H9 (cell line): Measurements from ENCODE around the gene PPP2R5E. TPM values are rescaled to one million over a fixed set of nuclear protein-coding genes. Genes with fewer than 3 reads are reported as not detected.

Experiments used
- DNase-seq: peaks from one replicate; pipeline ENCODE4 v3.0.0-alpha.2; 2017
- H2AFZ ChIP-seq: one replicate; pipeline ENCODE4 v1.6.1; 2013; ENCODE audit warnings: mild to moderate bottlenecking, low read length, control low read depth, moderate library complexity
- H2AK5ac ChIP-seq: 2 replicates; pipeline ENCODE4 v1.6.1; 2013; ENCODE audit warnings: low read length, control low read depth, mixed read lengths; ENCODE audit not compliant: insufficient read length
- H2BK120ac ChIP-seq: one replicate; pipeline ENCODE4 v1.6.1; 2013; ENCODE audit warnings: low read depth, mild to moderate bottlenecking, low read length, control low read depth, inconsistent platforms; ENCODE audit not compliant: poor library complexity, severe bottlenecking
- H2BK12ac ChIP-seq: 2 replicates; pipeline ENCODE4 v1.6.1; 2013; ENCODE audit warnings: low read length, control low read depth, mixed read lengths, low read depth; ENCODE audit not compliant: insufficient read length
- H2BK15ac ChIP-seq: 2 replicates; pipeline ENCODE4 v1.6.1; 2013; ENCODE audit warnings: low read depth, low read length, control low read depth
- H2BK20ac ChIP-seq: one replicate; pipeline ENCODE4 v1.6.1; 2013; ENCODE audit warnings: low read depth, mild to moderate bottlenecking, low read length, control low read depth, inconsistent platforms; ENCODE audit not compliant: poor library complexity, severe bottlenecking
- H2BK5ac ChIP-seq: 2 replicates; pipeline ENCODE4 v1.6.1; 2013; ENCODE audit warnings: low read length, control low read depth, mixed read lengths; ENCODE audit not compliant: insufficient read length
- H3K14ac ChIP-seq: 2 replicates; pipeline ENCODE4 v1.6.1; 2013; ENCODE audit warnings: low read length, control low read depth; ENCODE audit not compliant: insufficient read depth
- H3K18ac ChIP-seq: 2 replicates; pipeline ENCODE4 v1.6.1; 2013; ENCODE audit warnings: low read depth, mild to moderate bottlenecking, mixed read lengths, low read length, control low read depth; ENCODE audit not compliant: insufficient read length
- H3K23ac ChIP-seq: 2 replicates; pipeline ENCODE4 v1.6.1; 2013; ENCODE audit warnings: low read length, control low read depth, mixed read lengths, low read depth; ENCODE audit not compliant: insufficient read length
- H3K23me2 ChIP-seq: 2 replicates; pipeline ENCODE4 v1.6.1; 2013; ENCODE audit warnings: low read depth, mild to moderate bottlenecking, mixed read lengths, low read length, control low read depth; ENCODE audit not compliant: insufficient read length, poor library complexity, severe bottlenecking
- H3K27ac ChIP-seq: 2 replicates; pipeline ENCODE4 v1.5.1; 2013; ENCODE audit warnings: low read length, control low read depth, mixed read lengths, low read depth; ENCODE audit not compliant: insufficient read length
- H3K27me3 ChIP-seq: 2 replicates; pipeline ENCODE4 v1.6.1; 2013; ENCODE audit warnings: low read length, control low read depth, inconsistent platforms; ENCODE audit not compliant: insufficient read depth
- H3K4ac ChIP-seq: 2 replicates; pipeline ENCODE4 v1.6.1; 2013; ENCODE audit warnings: low read depth, mild to moderate bottlenecking, control low read depth, inconsistent platforms, low read length, moderate library complexity
- H3K4me1 ChIP-seq: 2 replicates; pipeline ENCODE4 v1.6.1; 2013; ENCODE audit warnings: low read length, control low read depth, inconsistent platforms; ENCODE audit not compliant: insufficient read depth
- H3K4me2 ChIP-seq: 2 replicates; pipeline ENCODE4 v1.6.1; 2013; ENCODE audit warnings: low read length, control low read depth, mixed read lengths; ENCODE audit not compliant: insufficient read length, insufficient read depth
- H3K56ac ChIP-seq: 2 replicates; pipeline ENCODE4 v1.6.1; 2013; ENCODE audit warnings: low read depth, mild to moderate bottlenecking, mixed read lengths, low read length, control low read depth; ENCODE audit not compliant: insufficient read length
- H3K79me1 ChIP-seq: 2 replicates; pipeline ENCODE4 v1.6.1; 2013; ENCODE audit warnings: low read depth, mild to moderate bottlenecking, moderate library complexity, low read length, control low read depth, inconsistent platforms; ENCODE audit not compliant: insufficient read depth, poor library complexity, severe bottlenecking
- H3K79me2 ChIP-seq: 2 replicates; pipeline ENCODE4 v1.6.1; 2013; ENCODE audit warnings: low read length, control low read depth, inconsistent platforms; ENCODE audit not compliant: insufficient read depth
- H3K9ac ChIP-seq: 2 replicates; pipeline ENCODE4 v1.6.1; 2013; ENCODE audit warnings: low read length, control low read depth, mixed read lengths; ENCODE audit not compliant: insufficient read length; ENCODE audit errors: extremely low read depth
- H3K9me3 ChIP-seq: one replicate; pipeline ENCODE4 v1.6.1; 2013; ENCODE audit warnings: low read depth, low read length, inconsistent platforms; ENCODE audit not compliant: control insufficient read depth
- H3T11ph ChIP-seq: one replicate; pipeline ENCODE4 v1.6.1; 2013; ENCODE audit warnings: mild to moderate bottlenecking, low read length, control low read depth, inconsistent platforms
- H4K20me1 ChIP-seq: one replicate; pipeline ENCODE4 v1.6.1; 2013; ENCODE audit not compliant: control insufficient read depth, insufficient read length, insufficient read depth
- H4K5ac ChIP-seq: 2 replicates; pipeline ENCODE4 v1.6.1; 2013; ENCODE audit warnings: low read depth, mild to moderate bottlenecking, mixed read lengths, low read length, control low read depth; ENCODE audit not compliant: insufficient read length
- H4K8ac ChIP-seq: replicated peaks from 2 replicates; pipeline ENCODE4 v1.6.1; 2013; ENCODE audit warnings: low read length, control low read depth, mixed read lengths, low read depth; ENCODE audit not compliant: insufficient read length
- H4K91ac ChIP-seq: 2 replicates; pipeline ENCODE4 v1.6.1; 2013; ENCODE audit warnings: low read depth, mild to moderate bottlenecking, moderate library complexity, mixed read lengths, low read length, control low read depth; ENCODE audit not compliant: insufficient read length
- H3K27ac Mint-ChIP-seq, 3 experiments: 2 replicates in 2 of 3; 3 replicates in 1 of 3; pipeline ENCODE4 v1.8.0; 2020 to 2021; ENCODE audit warnings: mixed read lengths in 3 of 3, mild to moderate bottlenecking in 1 of 3, moderate library complexity in 1 of 3
- H3K27me3 Mint-ChIP-seq: 2 replicates; pipeline ENCODE4 v1.8.0; 2021; ENCODE audit warnings: low read depth, mild to moderate bottlenecking, moderate library complexity, mixed read lengths
- H3K36me3 Mint-ChIP-seq, 3 experiments: 2 replicates in 2 of 3; 3 replicates in 1 of 3; pipeline ENCODE4 v1.8.0; 2020 to 2021; ENCODE audit warnings: low read depth in 3 of 3, mixed read lengths in 3 of 3; ENCODE audit not compliant: insufficient read depth in 1 of 3
- H3K4me1 Mint-ChIP-seq, 2 experiments: 2 replicates each; pipeline ENCODE4 v1.8.0; 2020; ENCODE audit warnings: mixed read lengths in 2 of 2
- H3K4me3 Mint-ChIP-seq, 2 experiments: 2 replicates in 1 of 2; 3 replicates in 1 of 2; pipeline ENCODE4 v1.8.0; 2020 to 2021; ENCODE audit warnings: mild to moderate bottlenecking in 2 of 2, mixed read lengths in 2 of 2, moderate library complexity in 1 of 2
- H3K9me3 Mint-ChIP-seq, 2 experiments: 2 replicates in 1 of 2; 3 replicates in 1 of 2; pipeline ENCODE4 v1.8.0; 2020; ENCODE audit warnings: mild to moderate bottlenecking in 2 of 2, mixed read lengths in 2 of 2, moderate library complexity in 1 of 2
- WGBS: extraction: QIAGEN DNeasy Blood & Tissue Kit; methylation state at CpG from one replicate; pipeline ENCODE4 v1.1.7; 2013; ENCODE audit warnings: missing lambda C conversion rate, low lambda C conversion rate, mixed read lengths; ENCODE audit not compliant: insufficient read length; ENCODE audit errors: extremely low coverage; 5-methylcytosine and 5-hydroxymethylcytosine counted together
- total RNA-seq: library from RNA; stranded (reverse); gene quantifications from 2 replicates; pipeline ENCODE4 v1.2.1, GENCODE V29; 2021
- TF ChIP-seq, protein P1 (sequence below): fragments of 200-600 bp; sonication (generic); conservative IDR thresholded peaks from 3 replicates; pipeline ENCODE4 v1.8.0; 2021; ENCODE audit warnings: antibody characterized with exemption, mild to moderate bottlenecking

PPP2R5E gene
- total RNA-seq, 1 experiment from 2014 or later: 65.8 TPM

DNA sequence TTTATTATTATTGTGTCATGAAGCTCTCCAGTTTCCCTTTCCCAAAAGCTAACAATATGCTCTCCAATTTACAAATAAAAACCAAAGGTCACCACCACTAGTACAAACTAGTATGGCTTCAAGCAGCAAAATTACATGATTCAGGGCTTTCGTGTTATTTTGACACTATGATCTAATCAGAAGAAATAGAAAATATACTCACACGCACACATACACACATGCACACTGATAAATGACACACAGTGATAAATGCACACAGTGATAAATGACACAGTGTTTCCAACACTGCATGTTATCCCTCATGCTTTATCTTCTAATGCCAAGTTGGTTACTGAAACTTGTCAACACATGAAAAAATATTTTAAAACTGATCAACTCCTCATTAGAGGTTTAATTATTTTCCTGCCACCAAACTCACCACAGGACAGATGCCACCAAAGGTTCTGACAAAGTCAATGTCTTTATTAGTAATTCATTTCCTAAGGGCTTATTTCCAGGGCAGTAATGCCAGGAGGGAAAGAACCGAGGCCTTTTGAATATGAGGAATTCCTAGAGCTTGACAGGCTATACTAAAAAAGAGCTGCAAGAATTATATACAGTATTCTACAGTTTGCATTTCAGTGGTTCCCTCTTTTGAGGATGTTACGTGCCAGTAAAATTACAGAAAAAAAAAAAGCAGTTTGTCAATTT lies 82.4 kb downstream of the PPP2R5E start:
- Histone ChIP-seq H3K9me3 (no peaks in the 10 kb centered on the region), H2AK5ac (no peak overlapping the region), H3K27ac (no peak overlapping the region), H4K20me1 (no peaks in the 10 kb centered on the region), H3K4me1 (no peaks in the 10 kb centered on the region; the same call in 1 of the 2 replicates), H3K56ac (no peak overlapping the region), H2BK12ac (no peak overlapping the region), H2BK15ac (no peak overlapping the region), H3K4me2 (no peak overlapping the region), H3K4ac (no peak overlapping the region), H3K23me2 (no peaks in the 10 kb centered on the region), H3K9ac (no peak overlapping the region), H3K27me3 (no peaks in the 10 kb centered on the region), H3K79me1 (no peaks in the 10 kb centered on the region), H2BK120ac (no peak overlapping the region), H3K18ac (no peak overlapping the region), H3T11ph (no peak overlapping the region), H4K5ac (no peak overlapping the region), H2BK5ac (no peak overlapping the region), H3K14ac (no peak overlapping the region), H3K79me2 (peaks cover 4% of the 10 kb centered on the region; the same call in 1 of the 2 replicates), H4K8ac (no peak overlapping the region), H2AFZ (no peak overlapping the region), H3K23ac (no peak overlapping the region), H2BK20ac (no peak overlapping the region), H4K91ac (no peak overlapping the region)
- no peaks in the 10 kb centered on the region for H3K27me3 Mint-ChIP-seq
- WGBS: no CpG with 5 or more reads among the region's 4 CpGs
- no peaks in the 10 kb centered on the region for H3K9me3 Mint-ChIP-seq
- H3K27ac Mint-ChIP-seq: no peak overlapping the region; a peak in 1 of 7 replicates
- no peak for DNase-seq
- peaks cover 10% of the 10 kb centered on the region in 2 experiments for H3K4me1 Mint-ChIP-seq
- TF ChIP-seq, protein P1, sequence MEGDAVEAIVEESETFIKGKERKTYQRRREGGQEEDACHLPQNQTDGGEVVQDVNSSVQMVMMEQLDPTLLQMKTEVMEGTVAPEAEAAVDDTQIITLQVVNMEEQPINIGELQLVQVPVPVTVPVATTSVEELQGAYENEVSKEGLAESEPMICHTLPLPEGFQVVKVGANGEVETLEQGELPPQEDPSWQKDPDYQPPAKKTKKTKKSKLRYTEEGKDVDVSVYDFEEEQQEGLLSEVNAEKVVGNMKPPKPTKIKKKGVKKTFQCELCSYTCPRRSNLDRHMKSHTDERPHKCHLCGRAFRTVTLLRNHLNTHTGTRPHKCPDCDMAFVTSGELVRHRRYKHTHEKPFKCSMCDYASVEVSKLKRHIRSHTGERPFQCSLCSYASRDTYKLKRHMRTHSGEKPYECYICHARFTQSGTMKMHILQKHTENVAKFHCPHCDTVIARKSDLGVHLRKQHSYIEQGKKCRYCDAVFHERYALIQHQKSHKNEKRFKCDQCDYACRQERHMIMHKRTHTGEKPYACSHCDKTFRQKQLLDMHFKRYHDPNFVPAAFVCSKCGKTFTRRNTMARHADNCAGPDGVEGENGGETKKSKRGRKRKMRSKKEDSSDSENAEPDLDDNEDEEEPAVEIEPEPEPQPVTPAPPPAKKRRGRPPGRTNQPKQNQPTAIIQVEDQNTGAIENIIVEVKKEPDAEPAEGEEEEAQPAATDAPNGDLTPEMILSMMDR: no peak
- H3K4me3 Mint-ChIP-seq: no peak overlapping the region
- H3K36me3 Mint-ChIP-seq: peaks cover 5 to 7% (median 5%) of the 10 kb centered on the region in 3 experiments; a peak in 6 of 7 replicates
